HG03469 (cell line): Measurements from ENCODE around the gene ADAMTS13.

Experiments
- ATAC-seq: cut with Tn5 transposase; IDR thresholded peaks from one replicate; pipeline ENCODE4 v1.9.1; 2021; ENCODE audit warnings: mild to moderate bottlenecking, moderate library complexity, moderate number of reproducible peaks; ENCODE audit not compliant: unreplicated experiment

The ADAMTS13 gene

DNA sequence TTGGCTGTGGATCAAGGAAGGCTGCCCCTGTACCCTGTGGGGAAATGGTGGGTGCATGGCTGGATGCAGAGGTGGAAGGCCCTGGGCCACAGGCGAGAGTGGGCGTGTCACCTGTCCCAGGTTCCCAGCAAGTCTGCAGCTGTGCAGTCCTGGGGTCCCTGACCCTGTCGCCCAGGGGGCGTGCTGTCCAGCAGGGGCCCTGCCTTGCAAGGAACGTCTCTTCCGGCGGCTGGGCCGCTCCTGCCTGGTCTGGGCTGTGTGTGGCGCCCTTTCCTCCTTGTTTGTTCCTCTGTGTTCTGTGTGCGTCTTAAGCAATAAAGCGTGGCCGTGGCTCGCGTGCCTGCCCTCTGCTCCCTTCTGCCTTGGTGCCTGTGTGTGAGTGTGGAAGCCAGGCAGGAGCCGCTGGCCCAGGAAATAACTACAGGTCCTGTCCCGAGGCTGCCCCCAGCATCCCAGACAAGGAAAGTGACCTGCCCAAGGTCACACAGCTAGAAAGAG, 48.3 kb downstream of the ADAMTS13 start:
- no peak for ATAC-seq

DNA sequence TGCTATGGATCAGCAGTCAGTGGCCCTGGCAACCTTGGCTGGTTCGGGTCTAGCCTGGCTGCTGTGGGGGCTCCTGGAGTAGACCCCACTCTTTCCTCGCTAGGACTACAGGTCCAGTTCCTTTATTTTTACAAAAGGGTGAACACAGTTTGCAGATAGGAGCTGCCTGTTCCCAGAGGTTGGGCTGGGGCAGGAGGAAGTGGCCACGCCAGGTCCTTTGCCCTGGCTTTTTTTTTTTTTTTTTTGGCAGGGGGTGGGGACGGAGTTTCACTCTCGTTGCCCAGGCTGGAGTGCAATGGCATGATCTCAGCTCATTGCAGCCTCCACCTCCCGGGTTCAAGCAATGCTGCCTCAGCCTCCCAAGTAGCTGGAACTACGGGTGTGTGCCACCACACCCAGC, 48.8 kb downstream of the ADAMTS13 start:
- ATAC-seq: no peak

DNA sequence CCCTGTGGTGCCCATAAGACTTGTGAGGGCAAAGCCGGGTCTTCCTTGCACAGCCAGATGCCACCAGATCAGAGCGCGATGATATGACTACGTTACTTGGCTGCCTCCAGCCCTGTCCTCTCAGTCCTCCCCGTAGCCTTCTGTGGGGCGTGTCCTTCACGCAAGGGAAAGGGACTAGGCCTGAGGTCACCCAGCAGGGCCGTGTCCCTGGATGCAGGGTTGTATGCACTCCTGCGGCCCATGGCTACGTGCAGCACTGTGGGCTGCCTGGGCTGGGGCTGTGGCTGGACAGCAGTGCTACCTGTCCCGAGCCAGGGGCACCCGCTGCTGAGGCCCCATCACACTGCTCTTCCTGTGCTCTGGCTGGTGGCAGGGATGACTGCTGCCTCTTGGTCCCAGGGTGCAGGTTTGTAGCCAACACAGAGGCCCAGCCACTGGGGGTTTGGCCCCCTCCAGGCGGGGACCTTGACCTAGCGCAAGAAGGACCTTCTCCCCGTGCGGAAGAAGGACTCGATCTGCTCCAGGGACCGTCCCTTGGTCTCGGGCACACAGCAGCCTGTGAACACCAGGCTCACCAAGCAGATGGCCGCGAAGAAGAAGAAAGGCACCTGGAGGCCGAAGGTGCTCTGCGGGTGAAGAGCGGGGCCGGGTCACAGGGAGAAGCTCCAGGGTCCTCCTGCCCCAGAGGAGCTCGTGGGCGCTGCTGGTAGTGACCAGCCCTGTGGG, 49.5 kb downstream of the ADAMTS13 start:
- no peak for ATAC-seq

DNA sequence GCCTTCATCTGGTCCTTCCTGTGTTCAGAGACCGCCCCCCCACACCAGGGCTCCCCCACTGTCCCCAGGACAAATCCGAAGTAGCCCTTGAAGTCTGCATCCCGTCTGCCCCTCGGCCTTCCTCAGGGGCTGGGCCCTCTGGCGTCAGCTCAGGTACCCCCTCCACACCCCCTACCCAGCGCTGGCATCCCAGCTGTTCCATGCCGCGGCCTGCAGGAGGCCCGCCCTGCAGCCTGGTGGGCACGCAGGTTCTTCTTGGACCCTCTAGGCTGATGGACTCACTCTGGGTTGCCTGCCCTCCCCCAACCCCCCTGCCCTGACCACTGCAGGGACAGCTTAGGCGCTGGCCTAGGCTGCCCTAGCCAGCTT, 50.1 kb downstream of the ADAMTS13 start:
- no peak for ATAC-seq

DNA sequence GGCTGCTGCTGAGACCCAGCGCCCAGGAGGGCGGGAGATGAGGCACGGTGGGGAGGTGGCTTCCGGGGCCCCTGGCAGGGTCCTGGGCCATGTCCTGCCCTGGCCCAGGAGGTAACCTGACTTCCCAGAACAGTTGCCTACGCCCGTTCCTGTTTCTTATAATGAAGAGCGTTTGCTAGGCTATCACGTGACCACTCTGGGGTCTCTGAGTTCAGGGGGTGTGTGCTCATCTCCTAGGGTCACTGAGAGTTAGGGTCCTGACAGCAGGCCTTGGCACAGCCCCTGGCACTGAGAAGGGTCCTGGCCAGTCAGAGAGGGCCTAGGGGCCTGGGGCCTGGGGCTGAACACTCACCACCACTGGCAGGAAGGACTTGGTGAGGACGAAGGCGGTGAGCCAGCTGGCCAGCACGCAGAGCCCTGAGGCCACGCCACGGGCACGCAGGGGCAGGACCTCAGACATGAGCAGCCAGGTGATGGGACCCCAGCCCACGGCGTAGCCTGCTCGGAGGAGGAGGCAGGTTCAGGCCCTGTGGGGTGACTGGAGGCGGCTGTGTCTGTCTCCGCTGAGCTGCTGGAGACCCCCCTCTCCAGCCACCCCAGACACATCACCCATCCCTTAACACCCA, 50.7 kb downstream of the ADAMTS13 start:
- ATAC-seq: no peak

DNA sequence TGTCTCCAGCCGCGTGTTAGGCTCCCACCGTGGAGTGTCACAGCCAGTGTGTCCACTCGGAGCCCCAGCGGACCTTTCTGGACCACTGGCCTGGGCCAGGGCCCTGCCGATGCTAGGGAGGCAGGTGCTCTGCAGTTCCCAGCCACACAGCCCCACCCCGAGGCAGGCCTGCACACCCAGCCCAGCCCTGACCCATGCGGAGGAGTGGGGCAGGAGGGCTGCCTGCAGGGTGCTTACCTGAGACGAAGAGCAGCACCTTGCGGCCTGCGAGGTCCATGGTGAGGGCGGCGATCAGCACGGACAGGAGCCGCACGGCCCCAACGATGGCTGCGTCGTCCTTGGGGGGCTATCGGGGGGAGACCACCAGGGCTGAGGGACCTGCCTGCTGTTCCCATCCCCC, 51.6 kb downstream of the ADAMTS13 start:
- ATAC-seq: no peak

DNA sequence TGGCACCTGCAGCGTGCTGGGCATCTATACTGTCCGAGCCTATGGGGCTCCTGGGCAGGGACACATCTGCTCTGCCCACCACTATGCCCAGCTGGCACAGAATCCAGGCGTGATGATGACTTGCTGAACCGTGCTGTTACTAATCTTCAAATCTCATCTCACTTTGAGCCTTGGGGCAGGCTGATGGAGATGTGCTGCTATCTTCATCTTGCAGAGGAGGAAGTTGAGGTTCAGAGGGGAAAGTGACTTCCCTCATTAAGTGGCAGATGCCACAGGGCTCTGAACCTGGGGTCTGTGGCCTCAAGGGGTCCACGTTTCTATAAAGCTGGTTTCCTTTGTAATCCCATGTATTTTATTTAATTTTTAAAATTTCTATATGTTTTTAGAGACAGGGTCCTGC, 52.0 kb downstream of the ADAMTS13 start:
- ATAC-seq: no peak

DNA sequence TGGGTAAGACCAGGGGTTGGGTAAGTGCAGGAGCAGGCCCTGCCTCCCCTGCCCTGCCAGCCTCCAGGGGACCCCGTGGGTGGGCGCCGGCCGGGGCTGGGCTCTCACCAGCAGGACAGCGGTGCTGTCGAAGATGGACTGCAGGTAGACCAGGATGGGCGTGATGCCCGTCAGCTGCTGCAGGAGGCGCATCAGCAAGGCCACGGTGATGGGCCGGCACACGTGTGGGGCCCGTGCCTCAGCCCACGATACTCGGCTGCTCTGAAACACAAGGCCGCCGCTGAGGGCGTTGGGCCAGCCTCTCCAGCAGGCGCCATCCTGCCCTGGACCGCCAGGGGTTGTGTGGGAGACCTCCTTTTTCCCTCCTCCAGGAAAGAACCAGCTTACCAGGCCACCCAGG, 52.7 kb downstream of the ADAMTS13 start:
- no peak for ATAC-seq

DNA sequence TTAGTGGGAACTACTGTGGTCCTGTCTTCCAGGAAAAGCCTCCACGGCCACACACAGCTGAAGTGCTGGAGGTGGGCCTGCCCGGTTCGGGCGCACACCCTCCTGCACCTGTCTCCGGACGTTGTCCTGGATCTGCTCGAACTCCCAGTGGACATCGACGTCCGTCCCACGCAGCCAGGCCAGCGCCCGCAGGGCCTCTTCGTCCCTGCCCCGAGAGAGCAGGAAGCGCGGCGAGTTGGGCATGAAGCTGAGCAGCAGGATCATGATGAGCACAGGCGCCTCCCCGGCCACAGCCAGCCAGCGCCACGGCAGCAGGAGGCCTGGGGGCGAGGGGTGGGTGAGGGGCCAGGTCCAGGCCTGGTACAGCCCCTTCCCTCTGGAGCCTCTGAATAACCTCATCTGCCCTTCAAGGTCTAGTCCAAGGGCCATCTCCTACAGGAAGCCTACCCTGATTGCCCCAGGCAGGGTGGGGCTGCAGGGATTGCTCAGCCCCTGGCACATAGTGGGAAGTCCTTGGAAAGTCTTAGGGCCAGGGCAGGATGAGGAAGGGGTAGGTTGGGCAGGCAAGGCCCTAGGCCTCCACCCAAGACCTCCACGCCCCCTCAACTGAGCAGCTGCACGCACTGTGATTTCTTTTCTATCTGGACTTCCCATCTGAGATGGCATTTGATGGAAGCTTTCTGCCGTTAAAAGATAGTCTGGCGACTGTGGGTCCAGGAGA, 53.3 kb downstream of the ADAMTS13 start:
- no peak for ATAC-seq

DNA sequence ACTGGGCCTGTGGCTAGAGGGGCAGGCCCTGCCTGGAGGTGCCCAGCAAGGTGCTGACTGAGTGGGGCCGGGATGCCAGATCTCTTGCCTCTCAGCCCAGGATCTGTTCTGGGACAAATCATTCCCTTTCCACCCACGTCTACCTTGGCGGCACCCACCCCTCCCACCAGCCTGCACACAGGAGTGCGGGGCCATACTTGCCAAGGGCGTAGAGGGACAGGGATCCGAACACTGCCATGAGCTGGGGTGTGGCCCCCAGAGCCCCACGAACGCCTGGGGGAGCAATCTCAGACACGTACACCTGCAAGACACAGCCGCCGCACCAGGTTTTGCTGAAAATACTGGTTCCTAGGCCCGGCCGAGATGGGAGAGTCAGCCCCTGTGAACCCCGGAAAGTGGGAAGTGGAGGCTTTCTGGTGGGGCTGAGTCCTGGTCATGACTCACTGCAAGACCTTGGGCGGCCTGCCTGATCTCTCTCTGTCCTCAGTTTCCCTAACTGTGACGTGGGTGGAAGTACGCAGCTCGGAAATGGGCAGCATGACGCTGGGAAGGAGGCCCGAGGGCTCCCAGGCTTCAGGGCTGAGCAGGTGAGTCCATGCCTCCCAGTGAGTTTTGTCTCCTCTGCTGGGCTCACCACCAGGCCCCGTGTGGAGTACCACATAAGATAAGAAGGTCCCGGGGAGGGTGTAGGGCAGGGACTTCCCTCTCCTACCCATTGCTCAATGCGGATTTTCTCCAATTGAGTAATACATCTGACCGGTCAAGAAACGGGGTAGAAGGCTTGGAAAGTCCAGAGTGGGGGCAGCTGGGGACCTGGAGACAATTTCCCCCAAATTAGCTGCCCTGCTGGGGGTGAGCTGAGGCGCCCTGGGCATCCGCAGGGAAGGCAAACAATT, 54.1 kb downstream of the ADAMTS13 start:
- no peak for ATAC-seq

DNA sequence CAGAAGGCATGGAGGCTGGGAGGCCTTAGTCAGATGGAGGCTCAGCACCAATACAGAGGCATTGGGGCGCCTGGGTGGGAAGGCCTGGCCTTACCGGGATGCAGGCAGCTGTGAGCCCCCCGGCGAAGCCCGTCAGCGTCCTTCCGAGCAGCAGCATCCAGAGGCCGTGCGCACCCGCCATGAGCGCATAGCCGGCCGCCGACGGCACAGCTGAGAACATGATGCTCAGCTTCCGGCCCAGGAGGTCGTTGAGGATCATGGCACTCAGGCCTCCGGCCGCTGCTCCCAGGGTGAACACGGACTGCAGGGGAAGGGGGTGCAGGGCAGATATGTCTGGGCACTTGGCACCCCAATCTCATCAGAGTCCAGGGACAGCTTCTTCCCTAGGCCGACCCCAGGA, 54.8 kb downstream of the ADAMTS13 start:
- no peak for ATAC-seq

DNA sequence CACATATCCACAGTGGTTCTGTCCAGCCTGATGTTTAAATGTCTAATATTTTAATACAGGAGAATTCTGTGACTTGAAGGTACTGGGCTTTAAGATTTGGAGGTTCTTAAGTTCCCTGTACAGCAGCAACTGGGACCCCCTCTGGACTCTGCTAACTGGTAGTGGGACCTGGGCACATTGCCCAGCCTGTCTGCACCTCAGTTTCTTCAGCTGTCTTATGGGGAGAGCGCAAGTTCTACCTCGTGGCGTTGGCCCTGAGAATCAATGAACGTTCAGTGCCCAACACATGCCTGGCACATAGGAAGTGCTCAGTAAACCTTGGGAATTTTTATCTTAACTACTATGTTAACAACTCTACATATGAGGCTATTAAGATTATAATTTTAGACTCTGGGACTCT, 55.3 kb downstream of the ADAMTS13 start:
- ATAC-seq: no peak

DNA sequence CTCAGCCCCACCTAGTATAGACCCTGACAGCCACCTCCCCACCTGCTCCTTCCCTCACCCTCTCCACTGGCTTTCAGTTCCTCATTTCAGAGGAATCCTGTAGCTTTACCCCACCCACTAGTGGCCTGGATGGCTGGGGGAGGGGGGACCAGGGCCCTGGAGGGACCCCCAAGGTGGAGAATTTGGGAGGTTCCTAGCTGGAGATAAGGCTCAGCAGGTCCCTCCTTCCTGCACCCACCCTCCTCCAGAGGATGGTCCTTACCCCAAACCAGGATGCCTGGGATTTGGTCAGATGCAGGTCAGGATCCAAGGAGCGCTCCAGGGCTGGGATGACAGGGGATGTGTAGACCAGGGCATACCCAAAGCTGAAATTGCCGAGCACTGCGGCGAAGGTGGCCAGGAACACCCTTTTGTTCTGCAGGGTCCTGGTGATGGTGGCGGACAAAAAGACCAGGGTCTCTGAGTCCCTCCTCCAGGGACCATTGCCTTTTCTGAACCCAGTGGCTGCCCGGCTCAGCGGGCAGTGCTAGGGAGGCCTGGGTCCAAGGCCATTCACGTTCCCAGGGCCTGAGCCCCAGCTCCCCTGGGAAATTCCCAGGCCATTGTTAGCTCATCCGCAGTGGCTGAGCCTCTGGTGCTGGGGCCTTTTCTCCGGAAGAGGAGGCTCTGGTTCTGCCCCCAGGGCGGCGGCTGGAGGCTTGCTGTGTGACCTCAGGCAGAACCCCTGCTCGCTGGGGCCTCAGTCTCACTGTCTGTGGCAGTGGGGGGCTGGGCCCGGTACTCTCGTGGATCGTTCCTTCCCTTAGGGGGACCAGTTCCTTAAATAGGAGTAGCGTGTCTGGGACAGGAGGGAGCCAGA, 56.1 kb downstream of the ADAMTS13 start:
- peak; percentile 8 for ATAC-seq

DNA sequence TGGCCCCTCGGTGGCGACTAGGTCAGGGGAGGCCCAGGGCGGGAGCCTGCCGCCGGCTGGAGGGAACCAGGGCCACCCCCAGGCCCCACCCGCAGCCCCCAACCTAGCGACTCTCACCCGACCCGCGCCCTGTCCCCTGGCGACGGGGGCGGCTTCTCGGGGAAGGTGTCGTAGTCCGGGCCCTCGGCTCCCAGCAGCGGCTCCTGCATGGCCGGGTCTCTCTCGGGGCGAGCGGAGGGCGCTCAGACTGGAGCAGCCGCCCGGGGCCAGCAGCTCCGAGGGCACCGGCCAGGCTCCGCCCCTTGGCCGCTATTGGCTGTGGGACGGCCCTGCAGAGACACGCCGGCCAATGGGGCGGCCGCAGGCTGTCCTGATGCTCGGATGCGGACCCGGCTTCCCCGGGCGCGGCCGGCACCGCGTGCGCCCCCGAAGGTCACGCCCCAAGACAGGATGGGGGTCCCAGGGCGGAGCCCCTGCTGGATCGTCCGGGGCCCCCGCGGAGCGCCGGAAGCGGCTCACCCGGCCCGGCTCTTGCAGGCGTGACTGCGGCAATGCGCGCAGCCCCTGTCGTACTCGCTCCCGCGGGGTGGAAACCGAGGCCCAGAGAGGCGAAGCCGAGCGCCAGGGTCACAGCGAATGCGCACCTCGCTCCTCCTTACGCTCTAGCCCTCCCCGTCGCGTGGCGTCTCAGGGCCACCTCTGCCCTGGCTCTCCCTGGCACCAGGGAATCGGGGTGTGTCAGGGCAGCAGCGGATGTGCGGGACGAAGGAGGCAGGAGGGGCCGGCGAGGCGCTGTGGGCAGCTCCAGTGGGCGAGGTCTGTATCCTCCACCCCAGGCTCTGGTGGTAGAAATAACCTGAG, 56.9 kb downstream of the ADAMTS13 start, which contains the start of gene SLC2A6:
Gene SLC2A6 (minus strand): TSS at position 249 of the 861 bp plus-strand sequence. CDS start 40 bp downstream, at position 209.
- peak; percentile 80 for ATAC-seq

DNA sequence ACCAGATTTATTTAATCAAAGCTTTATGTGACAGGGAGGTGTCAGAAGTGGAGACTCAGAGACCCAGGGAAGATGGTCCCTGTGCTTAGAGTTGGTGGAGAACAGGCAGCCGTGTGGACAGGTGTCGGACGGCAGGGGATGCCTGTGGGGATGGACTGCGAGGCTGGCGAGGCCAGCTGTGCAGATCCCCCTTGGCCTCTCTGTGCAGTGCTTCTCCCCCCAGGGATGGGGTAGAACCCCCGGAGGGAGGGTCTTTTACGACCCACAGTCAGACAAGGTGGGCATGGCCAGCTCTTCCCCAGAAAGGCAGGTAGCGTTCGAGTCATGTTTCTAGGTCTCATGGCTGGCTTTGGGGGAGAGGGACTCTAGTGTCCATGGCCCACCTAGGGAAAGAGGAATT, 61.4 kb downstream of the ADAMTS13 start:
- ATAC-seq: no peak

DNA sequence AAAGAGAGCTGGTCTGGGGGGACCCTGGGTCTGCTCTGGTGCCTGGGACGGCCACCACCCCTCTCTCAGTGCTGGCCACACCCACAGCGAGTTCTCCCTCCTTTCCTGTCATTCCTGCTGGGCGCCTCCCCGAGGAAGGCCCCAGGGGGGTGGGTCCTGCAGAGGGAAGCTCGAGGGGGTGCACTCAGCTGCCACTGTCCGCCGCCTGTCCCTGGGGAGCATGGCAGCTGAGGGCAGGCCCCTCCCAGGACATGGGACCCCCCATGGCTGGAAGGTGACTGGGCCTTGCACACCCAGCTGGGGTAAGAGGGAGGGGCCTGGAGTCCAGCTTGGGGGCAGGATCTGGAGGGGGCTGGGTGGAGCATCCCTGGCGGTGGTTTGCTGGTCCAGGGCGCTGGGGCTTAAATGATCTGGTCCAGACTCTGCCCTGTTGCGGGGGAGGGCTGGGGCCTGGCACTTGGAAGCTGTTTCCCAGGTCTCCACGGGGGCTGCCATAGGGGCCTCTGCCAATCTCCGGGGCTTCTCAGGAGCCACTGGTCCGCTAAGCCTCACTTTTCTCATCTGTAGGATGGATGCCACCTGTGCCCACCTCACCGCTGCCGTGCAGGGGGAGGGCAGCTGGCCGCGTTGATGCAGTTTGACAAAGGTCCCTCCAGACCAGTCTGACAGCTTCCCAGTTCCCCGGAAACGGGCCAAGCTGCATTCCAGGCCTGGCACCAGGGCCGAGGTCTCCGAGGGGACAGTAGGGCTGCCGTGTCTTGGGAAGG, 62.7 kb downstream of the ADAMTS13 start:
- ATAC-seq: no peak

DNA sequence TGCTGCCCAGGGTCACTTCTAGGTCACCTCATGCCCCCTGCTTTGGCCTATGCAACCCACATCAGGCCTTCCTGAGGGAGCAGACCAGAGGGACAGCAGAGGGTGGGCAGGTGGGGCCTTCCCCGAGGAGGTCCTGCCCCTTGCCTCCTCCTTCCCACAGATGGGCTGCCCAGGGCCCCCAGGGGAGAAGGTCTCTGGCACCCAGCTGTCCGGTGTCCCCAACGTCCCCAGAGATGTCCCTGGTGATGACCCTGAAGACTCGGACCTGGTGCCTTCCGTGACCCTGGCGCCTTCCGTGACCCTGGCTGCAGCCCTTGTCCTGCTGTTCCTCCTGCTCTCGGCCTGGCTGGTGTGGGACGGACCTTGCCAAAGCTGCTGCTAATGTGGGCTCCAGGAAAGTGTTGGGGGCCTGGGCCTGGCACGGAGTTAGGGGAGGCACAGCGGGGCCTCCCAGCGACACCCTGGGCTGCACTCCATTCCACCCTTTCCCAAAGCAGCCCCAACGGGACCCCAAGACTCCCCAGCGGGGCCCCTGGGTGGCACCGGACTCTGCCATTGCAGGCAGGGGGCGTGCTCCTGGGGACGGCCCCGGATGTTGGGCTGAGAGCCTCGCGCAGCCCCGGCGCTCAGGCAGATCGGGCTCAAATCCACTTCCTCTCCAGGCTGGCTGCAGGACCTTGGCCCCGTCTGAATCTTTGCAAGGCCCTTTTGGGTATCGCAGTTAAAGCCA, 63.5 kb downstream of the ADAMTS13 start:
- no peak for ATAC-seq

DNA sequence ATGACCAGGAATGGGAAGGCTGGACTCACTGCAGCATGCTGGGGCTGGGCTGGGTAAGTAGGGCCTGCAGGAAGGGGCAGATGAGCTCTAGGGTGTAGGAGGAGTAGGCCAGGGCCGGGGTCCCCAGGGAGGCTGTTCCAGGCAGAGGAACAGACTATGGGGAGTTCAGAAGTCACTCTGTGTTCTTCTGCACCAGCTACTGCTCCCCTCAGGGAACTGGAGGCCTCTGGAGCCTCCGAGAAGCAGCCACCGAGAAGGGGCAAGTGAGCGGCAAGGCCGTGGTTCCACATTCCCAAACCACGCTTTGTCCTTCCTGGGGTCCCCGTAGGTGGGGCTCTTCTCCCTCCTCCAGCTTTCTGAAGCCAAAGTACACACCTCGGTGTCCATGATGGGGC, 65.2 kb downstream of the ADAMTS13 start:
- ATAC-seq: no peak
